ENCODE results near the gene ACTRT2. TPM values are rescaled to one million over a fixed set of nuclear protein-coding genes. Genes with fewer than 3 reads are reported as not detected.

The ACTRT2 gene
- total and polyA plus RNA-seq, 10 of the 15 experiments (the other 5 are each of a cell fraction or from before 2014, with no cell fraction given) = not detected

GRCh38 chr1:3029481-3029961 is 8.3 kb downstream of the ACTRT2 start:
- no peaks in the 10 kb centered on the region for H3K9me3 ChIP-seq (replicated peaks; ENCODE audit: control insufficient read depth, insufficient read depth, low read length)
- no peak for TF ChIP-seq IKZF1 (conservative IDR thresholded peaks at IDR 0.05)

GRCh38 chr1:3029991-3030662 is 8.9 kb downstream of the ACTRT2 start:
- intact Hi-C loops (cut with micrococcal nuclease; ENCODE audit: unreplicated experiment) (no loop called here), in situ Hi-C loops (cut with MboI) (no loop called here)
- H3K4me3 ChIP-seq = no peak overlapping the region
- H3K4me2 ChIP-seq (ENCODE audit: control insufficient read depth, insufficient read depth) = no peak overlapping the region
- no peaks in the 10 kb centered on the region for H3K36me3 ChIP-seq (ENCODE audit: control insufficient read depth in 2 of 2, insufficient read depth in 2 of 2, low read length in 1 of 2)
- FAIRE-seq = no peak
- no peaks in the 10 kb centered on the region for H3K79me2 ChIP-seq (ENCODE audit: control insufficient read depth, insufficient read depth, low read length)
- no peaks in the 10 kb centered on the region for H3K27me3 ChIP-seq (replicated peaks in 1 of 2; ENCODE audit: control insufficient read depth in 2 of 2, insufficient read depth in 2 of 2, low read length in 1 of 2)
- POLR2A ChIA-PET = no interaction called here
- H3K27ac ChIP-seq (ENCODE audit: control insufficient read depth, insufficient read depth) = no peak overlapping the region
- H3K9me3 ChIP-seq (replicated peaks; ENCODE audit: control insufficient read depth, insufficient read depth, low read length) = no peaks in the 10 kb centered on the region
- WGBS (ENCODE audit: insufficient coverage, insufficient replicate concordance, low lambda C conversion rate, missing lambda C conversion rate) = 44% methylated on average over 32 of the region's 32 CpGs
- no peak overlapping the region for H3K9ac ChIP-seq (ENCODE audit: control insufficient read depth, insufficient read depth, low read length)
- no TSS peak for BruUV-seq (replicated peaks)
- DNase-seq (ENCODE audit: low read depth, low spot score) = no peak
- no peaks in the 10 kb centered on the region for H3K4me1 ChIP-seq (ENCODE audit: control insufficient read depth, insufficient read depth, low read length)
- SMC1A ChIA-PET (ENCODE audit: uncharacterized antibody, unreplicated experiment) = no interaction called here
- TF ChIP-seq MAX (IDR thresholded peaks at IDR 0.05; ENCODE audit: low read depth, low read length) (no peak), ZNF207 (IDR thresholded peaks at IDR 0.05; ENCODE audit: borderline replicate concordance) (no peak), PAX5 (IDR thresholded peaks at IDR 0.05; ENCODE audit: borderline replicate concordance, low read depth, low read length) (no peak)
- CTCF ChIA-PET = no interaction called here
- RAD21 ChIA-PET (ENCODE audit: unreplicated experiment) = no interaction called here
- H4K20me1 ChIP-seq (ENCODE audit: control insufficient read depth, insufficient read depth) = no peaks in the 10 kb centered on the region
- no peak overlapping the region for H2AFZ ChIP-seq (ENCODE audit: control insufficient read depth, low read depth, low read length)
- no peak for ATAC-seq

More at GRCh38 chr1:3029481-3029961, 8.3 kb downstream of the ACTRT2 start:
- in situ Hi-C loops (cut with MboI) (no loop called here), intact Hi-C loops (cut with micrococcal nuclease; ENCODE audit: unreplicated experiment) (no loop called here)
- Histone ChIP-seq H4K20me1 (ENCODE audit: control insufficient read depth, insufficient read depth) (no peaks in the 10 kb centered on the region), H3K79me2 (ENCODE audit: control insufficient read depth, insufficient read depth, low read length) (no peaks in the 10 kb centered on the region), H3K36me3 (ENCODE audit: control insufficient read depth in 2 of 2, insufficient read depth in 2 of 2, low read length in 1 of 2) (no peaks in the 10 kb centered on the region), H3K4me2 (ENCODE audit: control insufficient read depth, insufficient read depth) (no peak overlapping the region), H3K4me3 (no peak overlapping the region), H2AFZ (ENCODE audit: control insufficient read depth, low read depth, low read length) (no peak overlapping the region), H3K27me3 (replicated peaks in 1 of 2; ENCODE audit: control insufficient read depth in 2 of 2, insufficient read depth in 2 of 2, low read length in 1 of 2) (no peaks in the 10 kb centered on the region), H3K4me1 (ENCODE audit: control insufficient read depth, insufficient read depth, low read length) (no peaks in the 10 kb centered on the region), H3K27ac (ENCODE audit: control insufficient read depth, insufficient read depth) (no peak overlapping the region), H3K9ac (ENCODE audit: control insufficient read depth, insufficient read depth, low read length) (no peak overlapping the region)
- POLR2A ChIA-PET = no interaction called here
- CTCF ChIA-PET = no interaction called here
- DNase-seq (ENCODE audit: low read depth, low spot score) (no peak), FAIRE-seq (no peak), ATAC-seq (no peak)
- no TSS peak for BruUV-seq (replicated peaks)
- SMC1A ChIA-PET (ENCODE audit: uncharacterized antibody, unreplicated experiment) = no interaction called here
- RAD21 ChIA-PET (ENCODE audit: unreplicated experiment) = no interaction called here
- WGBS (ENCODE audit: insufficient coverage, insufficient replicate concordance, low lambda C conversion rate, missing lambda C conversion rate) = 36% methylated on average over 11 of the region's 11 CpGs

Measured in GM12878 (cell line).